ENCODE measurements around the gene SMPD4.
"Not testable (repeated sequence)": the region's sequence is repeated elsewhere in the genome, so short reads cannot be mapped to it uniquely, and the experiment has no call there.

The SMPD4 gene

GRCh38 chr2:130157354-130157753, 24.0 kb downstream of the SMPD4 start:
- DNase-seq, result peak; percentile 21

GRCh38 chr2:130156624-130157004, 24.8 kb downstream of the SMPD4 start:
- DNase-seq, result no peak

- DNase-seq, result peak; percentile 81
These were observed 25.3 kb downstream of the SMPD4 start for GRCh38 chr2:130155956-130156623.

- no peak for DNase-seq
These were observed 26.3 kb downstream of the SMPD4 start for GRCh38 chr2:130154773-130155765.

GRCh38 chr2:130154423-130154770, 27.0 kb downstream of the SMPD4 start:
- not testable (repeated sequence) for DNase-seq

- not testable (repeated sequence) for DNase-seq
These were observed 27.5 kb downstream of the SMPD4 start for GRCh38 chr2:130153721-130154422.

GRCh38 chr2:130152816-130153595, 28.4 kb downstream of the SMPD4 start:
- no peak for DNase-seq

- not testable (repeated sequence) for DNase-seq
These were observed 29.1 kb downstream of the SMPD4 start for GRCh38 chr2:130152136-130152815.

- DNase-seq, result not testable (repeated sequence)
These were observed 30.3 kb downstream of the SMPD4 start for GRCh38 chr2:130151145-130151512.

GRCh38 chr2:130150181-130151144, 30.9 kb downstream of the SMPD4 start:
- no peak for DNase-seq

GRCh38 chr2:130148515-130148914, 32.9 kb downstream of the SMPD4 start:
- DNase-seq, result not testable (repeated sequence)

- peak; percentile 14 for DNase-seq
These were observed 36.4 kb downstream of the SMPD4 start, which contains the start of gene CCDC74B for GRCh38 chr2:130145006-130145414. Gene CCDC74B, minus strand, starts transcription at chr2:130145112. Its CDS starts 116 bp downstream, at chr2:130144996.

GRCh38 chr2:130143266-130144039, 37.9 kb downstream of the SMPD4 start:
- DNase-seq, result not testable (repeated sequence)

- not testable (repeated sequence) for DNase-seq
These were observed 38.8 kb downstream of the SMPD4 start for GRCh38 chr2:130142396-130143265.

GRCh38 chr2:130141645-130142370, 39.6 kb downstream of the SMPD4 start:
- not testable (repeated sequence) for DNase-seq

GRCh38 chr2:130141002-130141401, 40.4 kb downstream of the SMPD4 start:
- DNase-seq, result not testable (repeated sequence)

GRCh38 chr2:130140516-130140915, 40.9 kb downstream of the SMPD4 start:
- DNase-seq, result not testable (repeated sequence)
